Sigmoid colon (tissue), 4 donors: ENCODE data around the gene ENO3.

ENCODE experiments used
- POLR2A ChIP-seq, 2 donors: fragments of 450-650 bp; IDR thresholded peaks; one replicate each; pipeline ENCODE4 v1.6.1; 2016; ENCODE audit warnings: antibody characterized with exemption in 2 of 2, mild to moderate bottlenecking in 2 of 2, moderate library complexity in 2 of 2
- POLR2AphosphoS5 ChIP-seq, 4 donors: sonication (generic); formaldehyde crosslinking; IDR thresholded peaks; one replicate each; pipeline ENCODE4 v1.6.1; 2017; ENCODE audit warnings: antibody characterized with exemption in 4 of 4
- TF ChIP-seq, protein P1 (sequence below), 4 experiments: fragments of 450-650 bp in 3 of 4; fragments of 200-600 bp in 1 of 4; IDR thresholded peaks; one replicate each; pipeline ENCODE4 v1.5.1; 2016 to 2019; ENCODE audit warnings: antibody characterized with exemption in 4 of 4, mild to moderate bottlenecking in 3 of 4, moderate library complexity in 2 of 4

DNA sequence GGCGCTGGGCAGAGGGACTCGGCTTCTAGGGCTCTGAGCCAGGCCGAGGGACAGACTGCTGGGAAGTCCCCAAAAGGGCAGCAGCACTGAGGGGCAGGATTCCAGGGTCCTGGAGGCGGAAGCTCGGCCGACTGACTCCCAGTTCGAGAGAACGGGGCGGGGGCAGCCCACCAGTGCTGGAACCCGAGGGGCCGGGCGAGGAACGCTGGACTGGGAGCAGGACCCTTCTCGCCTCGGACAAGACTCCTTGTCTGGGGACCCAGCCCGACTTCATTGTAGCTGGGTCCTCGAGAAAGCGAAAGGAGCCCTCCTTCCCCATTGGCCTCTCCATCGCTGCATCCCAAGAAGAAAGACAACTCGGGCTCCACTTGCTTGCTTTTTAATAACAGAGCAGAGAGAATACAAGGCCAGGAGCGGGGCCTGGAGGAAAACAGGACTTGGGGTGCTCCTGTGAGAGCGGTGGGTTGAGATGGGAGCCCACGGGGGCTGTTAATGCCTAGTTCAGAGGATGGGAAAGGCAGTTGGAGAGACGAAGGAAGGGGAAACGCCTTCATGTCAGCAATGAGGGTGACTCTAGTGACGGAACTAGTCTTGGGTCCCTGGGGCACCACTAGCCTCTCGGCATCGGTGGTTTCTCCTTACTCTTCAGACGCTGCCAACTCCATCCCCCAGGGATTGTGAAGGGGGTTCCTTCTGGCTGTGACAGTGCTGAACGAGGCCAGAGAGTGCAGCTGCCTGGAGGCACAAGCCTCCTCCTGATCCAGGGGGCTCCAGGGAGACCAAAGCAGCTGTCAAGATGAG is 37.0 kb downstream of the ENO3 start:
- TF ChIP-seq, protein P1, sequence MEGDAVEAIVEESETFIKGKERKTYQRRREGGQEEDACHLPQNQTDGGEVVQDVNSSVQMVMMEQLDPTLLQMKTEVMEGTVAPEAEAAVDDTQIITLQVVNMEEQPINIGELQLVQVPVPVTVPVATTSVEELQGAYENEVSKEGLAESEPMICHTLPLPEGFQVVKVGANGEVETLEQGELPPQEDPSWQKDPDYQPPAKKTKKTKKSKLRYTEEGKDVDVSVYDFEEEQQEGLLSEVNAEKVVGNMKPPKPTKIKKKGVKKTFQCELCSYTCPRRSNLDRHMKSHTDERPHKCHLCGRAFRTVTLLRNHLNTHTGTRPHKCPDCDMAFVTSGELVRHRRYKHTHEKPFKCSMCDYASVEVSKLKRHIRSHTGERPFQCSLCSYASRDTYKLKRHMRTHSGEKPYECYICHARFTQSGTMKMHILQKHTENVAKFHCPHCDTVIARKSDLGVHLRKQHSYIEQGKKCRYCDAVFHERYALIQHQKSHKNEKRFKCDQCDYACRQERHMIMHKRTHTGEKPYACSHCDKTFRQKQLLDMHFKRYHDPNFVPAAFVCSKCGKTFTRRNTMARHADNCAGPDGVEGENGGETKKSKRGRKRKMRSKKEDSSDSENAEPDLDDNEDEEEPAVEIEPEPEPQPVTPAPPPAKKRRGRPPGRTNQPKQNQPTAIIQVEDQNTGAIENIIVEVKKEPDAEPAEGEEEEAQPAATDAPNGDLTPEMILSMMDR (IDR thresholded peaks at IDR 0.05): no peak
- peak in 1 of 2 donors; percentile 22 for TF ChIP-seq POLR2A (IDR thresholded peaks at IDR 0.05)
- TF ChIP-seq POLR2AphosphoS5 (IDR thresholded peaks at IDR 0.05): no peak
